ENCODE results near the gene TNRC18. TPM values are rescaled to one million over a fixed set of nuclear protein-coding genes. Genes with fewer than 3 reads are reported as not detected.
A peak's percentile ranks its signal among the peaks of the same experiment; 100 is the strongest.

Gene TNRC18
- total RNA-seq, 6 donors from 2014 or later = 101 to 617 (median 128) TPM

DNA sequence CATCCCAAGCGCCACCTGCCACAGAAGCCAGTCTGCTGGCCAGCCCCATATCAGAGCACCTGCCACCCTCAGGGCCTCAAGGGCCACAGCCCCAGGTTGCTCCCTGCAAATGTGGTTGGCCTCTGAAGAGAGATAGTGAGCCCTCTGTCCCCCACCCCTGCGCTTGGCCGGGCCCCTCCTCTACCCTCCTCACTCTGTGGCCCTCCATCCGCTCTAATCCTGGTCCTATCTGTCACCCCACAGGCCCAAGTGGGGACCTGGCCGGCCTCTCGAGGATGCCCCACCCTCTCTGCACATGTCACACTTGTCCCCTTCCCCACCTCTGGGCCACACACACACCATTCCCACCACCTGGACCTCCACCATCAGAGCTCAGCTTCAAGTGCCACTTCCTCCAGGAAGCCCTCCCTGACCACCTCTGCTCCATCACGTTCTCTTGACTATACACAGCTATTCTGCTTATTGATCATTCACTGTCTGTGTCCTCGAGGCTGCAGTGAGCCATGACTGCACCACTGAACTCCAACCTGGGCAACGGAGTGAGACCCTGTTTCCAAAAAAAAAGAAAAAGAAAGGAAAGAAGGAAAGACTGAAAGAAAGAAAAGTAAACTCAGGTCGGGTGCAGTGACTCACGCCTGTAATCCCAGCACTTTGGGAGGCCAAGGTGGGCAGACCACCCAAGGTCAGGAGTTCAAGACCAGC is 42.4 kb downstream of the TNRC18 start:
- H3K4me3 ChIP-seq = no peak overlapping the region
- H3K4me1 ChIP-seq = peaks cover 30 to 59% (median 47%) of the 10 kb centered on the region in 4 donors
- peak overlapping the region in 1 of 4 donors; percentile 4 for H3K27ac ChIP-seq
- 80 to 82% methylated on average over 11 of the region's 11 CpGs for WGBS, 2 donors
- H3K27me3 ChIP-seq = no peaks in the 10 kb centered on the region
- no peaks in the 10 kb centered on the region for H3K9me3 ChIP-seq
- TF ChIP-seq POLR2A (IDR thresholded peaks at IDR 0.05) (no peak), EP300 (IDR thresholded peaks at IDR 0.05) (no peak), POLR2AphosphoS5 (IDR thresholded peaks at IDR 0.05) (no peak)
- TF ChIP-seq, protein P1, sequence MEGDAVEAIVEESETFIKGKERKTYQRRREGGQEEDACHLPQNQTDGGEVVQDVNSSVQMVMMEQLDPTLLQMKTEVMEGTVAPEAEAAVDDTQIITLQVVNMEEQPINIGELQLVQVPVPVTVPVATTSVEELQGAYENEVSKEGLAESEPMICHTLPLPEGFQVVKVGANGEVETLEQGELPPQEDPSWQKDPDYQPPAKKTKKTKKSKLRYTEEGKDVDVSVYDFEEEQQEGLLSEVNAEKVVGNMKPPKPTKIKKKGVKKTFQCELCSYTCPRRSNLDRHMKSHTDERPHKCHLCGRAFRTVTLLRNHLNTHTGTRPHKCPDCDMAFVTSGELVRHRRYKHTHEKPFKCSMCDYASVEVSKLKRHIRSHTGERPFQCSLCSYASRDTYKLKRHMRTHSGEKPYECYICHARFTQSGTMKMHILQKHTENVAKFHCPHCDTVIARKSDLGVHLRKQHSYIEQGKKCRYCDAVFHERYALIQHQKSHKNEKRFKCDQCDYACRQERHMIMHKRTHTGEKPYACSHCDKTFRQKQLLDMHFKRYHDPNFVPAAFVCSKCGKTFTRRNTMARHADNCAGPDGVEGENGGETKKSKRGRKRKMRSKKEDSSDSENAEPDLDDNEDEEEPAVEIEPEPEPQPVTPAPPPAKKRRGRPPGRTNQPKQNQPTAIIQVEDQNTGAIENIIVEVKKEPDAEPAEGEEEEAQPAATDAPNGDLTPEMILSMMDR (IDR thresholded peaks at IDR 0.05) = no peak
- H3K36me3 ChIP-seq = peaks cover 8 to 33% (median 25%) of the 10 kb centered on the region in 4 donors
- no peak for ATAC-seq (ENCODE audit: low FRiP score in 2 of 2)
- DNase-seq = no peak

DNA sequence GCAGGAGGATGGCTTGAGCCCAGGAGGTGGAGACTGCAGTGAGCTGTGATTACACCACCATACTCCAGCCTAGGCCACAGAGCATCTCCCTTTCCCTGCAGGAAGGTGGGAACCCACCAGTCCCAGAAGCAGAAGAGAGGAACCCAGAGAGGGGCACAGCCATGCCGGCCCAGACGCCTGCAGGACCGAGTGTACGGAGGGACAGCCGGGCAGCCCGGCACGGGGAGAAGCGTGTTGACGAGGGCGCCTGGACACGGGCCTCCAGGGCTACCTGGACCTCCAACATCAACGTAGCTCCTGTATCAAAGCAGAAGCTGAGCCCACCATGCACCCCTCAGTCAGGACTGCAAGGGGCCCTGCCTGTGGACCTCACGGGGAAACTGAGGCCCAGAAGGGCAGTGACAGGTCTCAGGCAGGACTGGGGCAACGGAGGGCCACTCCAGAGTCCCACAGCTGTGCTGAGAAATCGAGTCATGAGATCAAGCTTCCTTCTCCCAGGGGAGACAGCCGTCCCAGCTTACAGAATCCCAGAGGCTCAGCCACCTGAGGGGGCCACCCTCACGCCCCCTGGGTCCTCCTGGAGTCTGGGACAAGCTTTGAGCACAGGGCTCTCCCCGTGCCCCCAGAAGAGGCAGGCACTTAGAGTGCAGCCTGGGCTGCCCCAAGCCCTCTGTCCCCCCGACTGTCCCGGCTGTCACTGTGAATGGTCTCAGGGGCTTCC is 43.1 kb downstream of the TNRC18 start:
- no peaks in the 10 kb centered on the region for H3K27me3 ChIP-seq
- H3K9me3 ChIP-seq = no peaks in the 10 kb centered on the region
- peaks cover 15 to 35% (median 29%) of the 10 kb centered on the region in 4 donors for H3K36me3 ChIP-seq
- no peak overlapping the region for H3K4me3 ChIP-seq
- peaks cover 30 to 59% (median 47%) of the 10 kb centered on the region in 4 donors for H3K4me1 ChIP-seq
- TF ChIP-seq, protein P1 (IDR thresholded peaks at IDR 0.05) = no peak
- TF ChIP-seq POLR2A (IDR thresholded peaks at IDR 0.05) (no peak), EP300 (IDR thresholded peaks at IDR 0.05) (no peak)
- no peak for ATAC-seq (ENCODE audit: low FRiP score in 2 of 2)
- WGBS, 2 donors = 77 to 87% methylated on average over 16 of the region's 20 CpGs
- H3K27ac ChIP-seq = no peak overlapping the region
- DNase-seq = peak in 1 of 2 donors; percentile 73

DNA sequence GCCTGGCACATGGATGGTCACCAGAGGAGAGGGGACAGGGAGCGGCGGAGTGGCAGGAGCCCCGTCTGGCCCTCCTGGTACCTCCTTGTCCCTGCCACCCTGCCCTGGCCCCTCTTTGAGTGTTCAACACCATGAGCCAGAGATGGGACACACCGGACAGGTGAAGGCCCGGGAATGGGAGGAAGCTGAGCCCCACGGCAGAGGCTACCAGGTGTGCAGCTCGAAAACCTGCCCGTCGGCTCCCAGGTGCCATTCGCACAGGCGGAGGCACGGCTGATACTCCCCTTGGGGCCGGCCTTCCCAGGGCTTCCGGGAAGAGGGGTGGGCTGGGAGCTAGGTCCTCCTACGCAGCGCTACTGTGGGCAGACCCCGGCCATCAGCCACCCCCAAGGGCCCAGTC is 44.1 kb downstream of the TNRC18 start:
- WGBS, 2 donors = 78 to 85% methylated on average over 10 to 17 of the region's 17 CpGs
- Histone ChIP-seq H3K4me1 (peaks cover 26 to 54% (median 42%) of the 10 kb centered on the region in 4 donors), H3K36me3 (peaks cover 19 to 40% (median 31%) of the 10 kb centered on the region in 4 donors), H3K4me3 (no peak overlapping the region), H3K27ac (no peak overlapping the region), H3K9me3 (no peaks in the 10 kb centered on the region), H3K27me3 (no peaks in the 10 kb centered on the region)
- peak in 1 of 2 donors; percentile 75 for DNase-seq
- TF ChIP-seq, protein P1 (IDR thresholded peaks at IDR 0.05) = no peak
- TF ChIP-seq EP300 (IDR thresholded peaks at IDR 0.05) = no peak
- no peak for TF ChIP-seq POLR2AphosphoS5 (IDR thresholded peaks at IDR 0.05)
- TF ChIP-seq POLR2A (IDR thresholded peaks at IDR 0.05) = no peak
- no peak for ATAC-seq (ENCODE audit: low FRiP score in 2 of 2)

DNA sequence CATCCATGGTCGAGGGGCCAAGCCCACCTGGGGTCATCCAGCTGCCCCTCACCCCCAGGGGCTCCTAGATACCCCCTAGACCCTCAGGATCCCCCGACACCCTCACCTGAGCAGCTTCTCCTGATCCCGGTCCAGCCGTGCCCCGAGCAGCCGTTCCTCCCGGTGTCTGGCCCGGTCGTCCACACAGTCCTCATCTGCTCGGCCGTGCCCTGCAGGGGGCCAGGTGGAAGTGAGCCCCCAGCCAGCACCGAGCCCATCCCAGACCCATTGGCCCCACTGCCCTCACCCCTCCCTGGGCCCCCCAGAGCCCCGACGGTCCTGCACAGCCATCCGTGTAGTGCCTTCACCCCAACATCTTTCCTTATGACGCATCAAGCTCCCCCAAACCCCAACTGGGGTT is 45.8 kb downstream of the TNRC18 start:
- Histone ChIP-seq H3K9me3 (no peaks in the 10 kb centered on the region), H3K27me3 (no peaks in the 10 kb centered on the region), H3K4me1 (peaks cover 11 to 37% (median 26%) of the 10 kb centered on the region in 4 donors), H3K27ac (no peak overlapping the region), H3K36me3 (peaks cover 33 to 53% (median 47%) of the 10 kb centered on the region in 4 donors), H3K4me3 (no peak overlapping the region)
- DNase-seq (no peak), ATAC-seq (ENCODE audit: low FRiP score in 2 of 2) (no peak)
- WGBS, 2 donors = 93 to 97% methylated on average over 8 to 16 of the region's 16 CpGs
- TF ChIP-seq POLR2A (IDR thresholded peaks at IDR 0.05) = no peak
- TF ChIP-seq, protein P1 (IDR thresholded peaks at IDR 0.05) = no peak
- no peak for TF ChIP-seq EP300 (IDR thresholded peaks at IDR 0.05)
- TF ChIP-seq POLR2AphosphoS5 (IDR thresholded peaks at IDR 0.05) = no peak
